Hematopoietic multipotent progenitor cell treated with erythropoietin and hydrocortisone succinate and interleukin-3 and kit ligand, for 17 days (in vitro differentiated cells): ENCODE measurements around the gene CLSTN2.
"Not testable (repeated sequence)": the region's sequence is repeated elsewhere in the genome, so short reads cannot be mapped to it uniquely, and the experiment has no call there.

Experiments
- DNase-seq: peaks from one replicate; pipeline ENCODE4 v3.0.0-alpha.2; 2015; ENCODE audit warnings: low spot score

The CLSTN2 gene

GRCh38 chr3:140384028-140384771 is 449.2 kb downstream of the CLSTN2 start:
- DNase-seq, result no peak

GRCh38 chr3:140384876-140385275 is 449.9 kb downstream of the CLSTN2 start:
- no peak for DNase-seq

GRCh38 chr3:140386357-140387100 is 451.5 kb downstream of the CLSTN2 start:
- peak; percentile 6 for DNase-seq

- no peak for DNase-seq
Measured at GRCh38 chr3:140387244-140387643, 452.3 kb downstream of the CLSTN2 start.

DNA sequence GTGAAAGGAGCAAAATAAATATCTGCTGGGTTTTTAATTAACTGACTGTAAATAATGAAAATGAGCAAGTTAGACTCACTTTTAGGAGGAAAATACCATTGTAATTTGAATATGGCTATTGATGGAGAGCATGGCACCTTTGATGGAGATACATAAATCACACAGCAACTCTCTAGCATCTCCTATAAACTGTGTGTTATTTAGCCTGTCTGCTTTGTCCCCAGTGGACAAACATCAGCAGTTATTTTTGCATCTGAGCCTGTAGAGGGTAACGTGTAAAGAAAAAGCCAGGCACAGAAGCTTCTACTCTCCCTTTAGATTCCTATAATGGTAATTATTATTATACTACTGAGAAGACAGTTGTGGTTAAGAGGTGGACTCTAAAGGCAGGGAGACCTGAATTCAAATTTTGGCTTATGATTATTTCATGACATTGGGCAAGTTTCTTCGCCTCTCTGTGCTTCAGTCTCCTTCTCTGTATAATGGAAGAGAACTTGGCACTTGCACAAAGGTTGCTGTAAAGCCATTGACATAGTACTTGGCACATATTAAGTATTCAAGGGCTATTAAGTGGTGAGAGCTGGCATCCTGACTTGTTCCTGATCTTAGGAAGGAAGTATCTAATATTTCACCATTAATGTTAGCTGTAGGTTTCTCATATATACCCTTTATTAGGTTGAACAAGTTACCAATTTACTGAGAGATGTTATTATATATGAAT is 453.4 kb downstream of the CLSTN2 start:
- DNase-seq, result no peak

DNA sequence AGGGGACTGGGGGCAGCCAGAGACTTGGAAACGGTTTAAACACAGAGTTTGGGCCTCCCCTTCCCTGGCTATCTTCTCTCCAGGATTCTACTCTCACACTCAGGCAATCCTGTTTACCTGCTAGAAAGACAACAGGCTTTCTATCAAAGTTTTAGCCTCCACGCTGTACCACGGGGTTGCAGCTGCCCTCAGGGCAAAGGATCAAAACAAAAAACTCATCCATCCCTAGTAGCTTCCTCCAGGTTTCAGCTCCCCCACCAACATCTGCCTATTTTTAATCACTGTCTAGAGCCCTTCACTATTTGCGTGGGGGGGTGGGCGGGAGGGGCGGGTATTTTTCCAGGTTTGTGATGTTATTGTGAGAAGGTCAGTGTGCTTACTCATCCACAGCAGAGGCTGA is 456.1 kb downstream of the CLSTN2 start:
- no peak for DNase-seq

GRCh38 chr3:140394488-140395133 is 459.6 kb downstream of the CLSTN2 start:
- no peak for DNase-seq

DNA sequence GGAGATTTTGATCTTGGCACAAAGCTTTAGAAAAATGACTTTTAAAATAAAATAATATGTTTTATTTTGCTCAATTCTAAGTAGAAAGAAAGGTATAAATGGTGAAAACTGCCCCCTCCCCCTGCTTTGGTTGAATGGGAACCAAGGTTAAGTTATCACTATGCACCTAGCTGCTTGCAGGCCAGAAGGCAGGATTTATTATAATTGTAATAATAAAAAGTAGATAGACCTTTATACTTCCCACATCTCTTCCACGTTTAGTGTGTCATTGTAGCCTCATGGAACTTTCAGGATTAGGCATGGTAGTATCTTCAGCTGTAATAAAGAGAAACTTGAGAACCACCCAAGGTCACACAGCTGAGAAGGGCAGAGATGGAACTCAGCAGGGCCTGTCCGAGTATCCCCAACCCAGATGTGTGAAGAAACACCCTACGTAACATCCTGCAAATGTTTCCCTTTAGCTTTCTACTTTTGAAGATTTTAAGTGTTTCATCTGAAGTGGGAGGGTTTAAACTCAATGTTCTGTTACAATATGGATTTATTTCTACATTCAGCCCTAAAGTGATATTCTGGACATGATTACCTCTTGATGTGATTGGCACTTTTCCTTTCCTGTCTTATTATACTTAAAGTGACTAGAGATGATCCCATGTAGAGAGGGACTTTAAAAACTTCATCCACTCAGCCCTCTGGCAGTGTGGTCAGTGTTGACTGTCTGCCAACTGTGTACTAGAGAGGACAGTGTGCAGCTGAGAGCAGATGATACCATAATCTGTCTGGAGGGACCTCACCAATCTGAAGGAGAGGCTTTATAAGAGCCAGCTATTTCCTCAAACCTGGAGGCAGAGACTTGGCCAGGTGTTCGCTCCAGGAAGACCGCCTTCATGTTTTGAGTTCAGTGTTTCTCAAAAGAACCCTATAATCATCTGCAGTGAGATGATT is 460.4 kb downstream of the CLSTN2 start:
- DNase-seq, result no peak

GRCh38 chr3:140396110-140396509 is 461.1 kb downstream of the CLSTN2 start:
- DNase-seq, result no peak

- DNase-seq, result no peak
Measured at GRCh38 chr3:140397847-140398246, 462.9 kb downstream of the CLSTN2 start.

- DNase-seq, result no peak
Measured at GRCh38 chr3:140398387-140398786, 463.4 kb downstream of the CLSTN2 start.

GRCh38 chr3:140399871-140400270 is 464.9 kb downstream of the CLSTN2 start:
- DNase-seq, result no peak

DNA sequence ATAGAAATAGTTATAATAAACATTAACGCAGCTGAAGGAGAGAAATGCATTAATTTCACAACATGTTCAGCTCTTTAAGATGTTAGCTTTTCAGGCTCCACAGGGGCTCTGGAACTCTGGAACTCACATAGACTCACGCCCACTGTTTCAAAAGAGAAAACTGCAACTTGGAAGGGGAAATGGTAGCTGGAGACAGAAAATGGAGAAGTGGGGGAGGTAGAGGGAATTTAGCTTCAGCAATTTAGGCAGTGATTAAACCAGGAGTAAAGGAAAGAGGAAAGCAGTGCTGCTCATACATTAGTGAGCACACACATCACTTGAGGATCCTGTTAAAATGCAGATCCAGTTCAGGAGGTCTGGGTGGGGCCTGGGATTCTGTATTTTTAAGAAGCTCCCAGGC is 468.1 kb downstream of the CLSTN2 start:
- DNase-seq, result no peak

DNA sequence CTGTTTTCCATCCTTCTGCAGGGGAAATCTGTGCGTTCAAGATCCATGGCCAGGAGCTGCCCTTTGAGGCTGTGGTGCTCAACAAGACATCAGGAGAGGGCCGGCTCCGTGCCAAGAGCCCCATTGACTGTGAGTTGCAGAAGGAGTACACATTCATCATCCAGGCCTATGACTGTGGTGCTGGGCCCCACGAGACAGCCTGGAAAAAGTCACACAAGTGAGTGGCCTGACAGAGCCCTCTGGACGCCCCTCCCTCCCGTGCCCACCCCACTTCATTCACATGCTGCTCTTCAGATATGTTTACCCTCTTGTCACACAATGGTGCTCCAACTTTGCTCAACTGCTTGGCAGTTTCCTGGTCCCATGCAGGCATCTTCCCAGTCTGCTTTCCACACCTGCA is 468.6 kb downstream of the CLSTN2 start:
- DNase-seq, result no peak

DNA sequence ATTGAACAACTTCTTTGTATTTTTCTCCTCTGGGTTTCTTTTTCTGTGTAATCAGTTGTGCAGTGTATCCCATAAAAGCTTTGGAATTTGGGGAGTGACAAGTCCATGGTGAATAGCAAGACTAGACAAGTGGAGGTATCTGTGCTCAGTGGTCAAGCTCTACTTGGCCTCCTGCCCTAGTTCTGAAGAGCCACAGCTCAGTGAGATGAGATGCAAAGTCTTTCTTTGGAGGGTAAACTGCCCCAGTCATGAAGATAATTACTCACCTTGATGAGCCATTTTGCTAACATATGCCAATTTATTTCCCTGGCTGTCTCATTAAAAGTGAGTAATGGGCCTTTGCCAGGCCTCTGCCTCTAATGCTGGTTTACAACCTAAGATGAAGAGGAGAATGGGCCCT is 471.7 kb downstream of the CLSTN2 start:
- DNase-seq, result no peak

DNA sequence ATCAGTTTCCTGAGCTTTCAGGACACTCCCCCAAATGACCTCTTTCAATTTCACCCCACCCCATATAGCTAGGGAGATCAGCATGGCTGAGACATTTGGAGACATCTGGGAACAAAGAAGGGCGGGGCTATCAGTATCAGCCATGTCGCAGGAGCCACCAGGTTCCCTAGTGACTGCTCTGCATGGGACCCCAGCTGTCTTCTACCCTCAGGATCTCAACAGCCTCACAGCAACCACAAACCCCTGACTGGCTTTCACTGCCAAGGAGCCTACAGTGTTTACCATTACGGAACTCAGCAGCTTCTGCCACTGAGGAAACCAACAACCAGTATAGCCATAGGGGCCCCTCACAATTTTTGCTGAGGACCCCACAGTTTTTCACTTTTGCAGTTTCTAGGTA is 473.3 kb downstream of the CLSTN2 start:
- DNase-seq, result no peak

- no peak for DNase-seq
Measured at GRCh38 chr3:140416666-140417065, 481.7 kb downstream of the CLSTN2 start.

DNA sequence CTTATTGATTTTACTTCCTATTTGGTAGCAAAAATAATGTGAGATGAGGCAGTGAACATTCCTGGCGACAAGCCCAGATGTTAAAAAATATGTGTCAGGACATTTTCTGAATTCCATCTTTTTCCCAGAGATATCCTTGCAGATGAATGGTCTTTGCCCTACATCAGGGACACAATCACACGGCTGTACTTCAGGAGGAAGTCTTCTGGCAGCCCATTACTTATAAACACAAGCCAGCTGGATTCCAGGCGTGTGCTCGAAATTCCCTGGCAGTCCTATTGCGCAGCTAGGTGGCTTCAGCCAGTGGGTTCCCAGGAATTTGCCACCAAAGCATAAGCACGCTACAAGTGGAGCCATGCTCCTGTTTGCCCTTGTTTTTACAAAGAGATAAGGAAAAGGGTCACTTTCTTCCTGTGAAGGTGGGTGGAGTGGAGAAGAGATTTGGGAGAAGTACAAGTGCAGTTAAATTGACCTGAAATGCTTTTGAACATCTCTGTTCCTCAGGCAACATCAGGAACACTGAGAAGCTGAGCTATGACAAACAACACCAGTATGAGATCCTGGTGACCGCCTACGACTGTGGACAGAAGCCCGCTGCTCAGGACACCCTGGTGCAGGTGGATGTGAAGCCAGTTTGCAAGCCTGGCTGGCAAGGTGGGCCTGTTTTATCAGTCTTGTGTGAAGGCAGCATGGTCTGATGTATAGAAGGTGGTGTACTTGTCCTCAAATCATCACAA is 485.8 kb downstream of the CLSTN2 start:
- no peak for DNase-seq

DNA sequence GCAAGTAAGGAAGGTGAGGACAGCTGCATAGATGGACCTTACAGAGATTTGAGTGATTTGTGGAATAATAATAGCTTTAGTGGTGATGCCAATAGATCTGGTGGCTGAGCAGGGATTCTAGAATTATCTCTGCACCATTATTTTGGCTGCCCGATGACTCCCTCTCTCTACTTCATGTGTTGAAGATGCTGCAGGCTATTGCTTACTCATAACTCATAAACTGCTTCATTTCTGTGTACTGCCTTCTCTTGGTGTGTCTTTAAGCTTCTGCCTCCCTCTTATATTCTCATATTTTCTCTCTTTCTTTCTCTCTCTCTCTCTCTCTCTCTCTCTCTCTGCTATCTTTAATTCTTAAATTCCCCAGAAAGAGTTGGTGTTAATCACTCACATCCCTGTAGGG is 486.9 kb downstream of the CLSTN2 start:
- DNase-seq, result no peak

- DNase-seq, result no peak
Measured at GRCh38 chr3:140423146-140423545, 488.2 kb downstream of the CLSTN2 start.

- DNase-seq, result not testable (repeated sequence)
Measured at GRCh38 chr3:140423574-140423973, 488.6 kb downstream of the CLSTN2 start.
